Measurements from ENCODE around the gene SMIM28.

SMIM28 gene

GRCh38 chr6:138396709-138397108 is 19.0 kb downstream of the SMIM28 start:
- no peak for TF ChIP-seq CTCF (IDR thresholded peaks at IDR 0.05; ENCODE audit: low read depth, low read length, missing control alignments)
- DNase-seq (ENCODE audit: extremely low read depth, low read depth) = no peak
- H3K4me3 ChIP-seq (replicated peaks; ENCODE audit: low read depth, low read length) = no peak overlapping the region

DNA sequence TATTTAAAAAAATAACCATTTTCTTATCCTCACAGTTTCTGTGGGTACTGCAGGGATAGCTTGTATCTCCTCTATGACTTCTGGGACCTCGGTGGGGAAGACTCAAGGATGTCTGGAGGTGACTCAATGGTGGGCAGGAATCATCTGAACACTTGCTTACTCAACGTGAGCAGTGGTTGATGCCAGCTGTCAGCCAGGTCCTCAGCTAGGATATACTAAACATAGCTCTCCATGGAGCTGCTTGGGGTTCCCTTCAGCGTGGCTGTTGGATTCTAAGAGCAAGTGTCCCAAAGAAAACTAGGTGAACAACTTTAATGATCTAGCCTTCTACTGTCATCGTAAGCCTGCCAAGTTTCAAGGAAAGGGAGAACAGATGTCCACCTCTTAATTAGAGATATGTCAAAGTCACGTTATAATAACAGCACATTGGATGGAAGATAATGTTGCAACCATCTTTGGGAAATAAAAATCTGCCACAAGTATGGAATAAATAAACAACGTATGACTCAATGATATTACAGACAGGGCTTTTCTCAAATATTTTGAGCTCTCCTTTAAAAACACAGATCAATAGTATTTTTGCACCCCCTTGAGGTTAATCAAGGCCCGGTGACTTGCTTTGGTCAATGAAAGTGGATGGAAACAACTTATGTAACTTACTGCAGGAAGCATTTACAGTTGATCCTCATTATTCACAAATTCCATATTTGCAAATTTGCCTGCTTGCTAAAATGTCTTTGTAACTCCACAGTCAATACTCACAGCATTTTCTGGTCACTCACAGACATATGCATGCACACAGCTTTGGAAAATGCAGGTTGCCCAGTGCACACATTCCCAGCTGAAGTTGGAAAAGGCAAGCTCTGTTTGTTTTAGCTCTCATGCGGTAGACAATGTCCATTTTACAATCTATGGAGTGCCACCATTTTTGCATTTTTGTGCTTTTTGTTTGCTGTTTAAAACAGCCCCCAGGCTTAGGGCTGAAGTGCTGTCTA is 19.7 kb downstream of the SMIM28 start:
- no peak overlapping the region for H3K4me3 ChIP-seq (replicated peaks; ENCODE audit: low read depth, low read length)
- DNase-seq (ENCODE audit: extremely low read depth, low read depth) = no peak
- no peak for TF ChIP-seq CTCF (IDR thresholded peaks at IDR 0.05; ENCODE audit: low read depth, low read length, missing control alignments)

- no peak for TF ChIP-seq CTCF (IDR thresholded peaks at IDR 0.05; ENCODE audit: low read depth, low read length, missing control alignments)
- H3K4me3 ChIP-seq (replicated peaks; ENCODE audit: low read depth, low read length) = no peak overlapping the region
- no peak for DNase-seq (ENCODE audit: extremely low read depth, low read depth)
These were observed 22.6 kb downstream of the SMIM28 start for GRCh38 chr6:138400326-138400725.

- no peak for TF ChIP-seq CTCF (IDR thresholded peaks at IDR 0.05; ENCODE audit: low read depth, low read length, missing control alignments)
- DNase-seq (ENCODE audit: extremely low read depth, low read depth) = no peak
- no peak overlapping the region for H3K4me3 ChIP-seq (replicated peaks; ENCODE audit: low read depth, low read length)
These were observed 24.5 kb downstream of the SMIM28 start for GRCh38 chr6:138401960-138402837.

GRCh38 chr6:138402838-138403187 is 25.1 kb downstream of the SMIM28 start:
- peak overlapping the region; percentile 75 for H3K4me3 ChIP-seq (replicated peaks; ENCODE audit: low read depth, low read length)
- TF ChIP-seq CTCF (IDR thresholded peaks at IDR 0.05; ENCODE audit: low read depth, low read length, missing control alignments) = no peak
- no peak for DNase-seq (ENCODE audit: extremely low read depth, low read depth)

DNA sequence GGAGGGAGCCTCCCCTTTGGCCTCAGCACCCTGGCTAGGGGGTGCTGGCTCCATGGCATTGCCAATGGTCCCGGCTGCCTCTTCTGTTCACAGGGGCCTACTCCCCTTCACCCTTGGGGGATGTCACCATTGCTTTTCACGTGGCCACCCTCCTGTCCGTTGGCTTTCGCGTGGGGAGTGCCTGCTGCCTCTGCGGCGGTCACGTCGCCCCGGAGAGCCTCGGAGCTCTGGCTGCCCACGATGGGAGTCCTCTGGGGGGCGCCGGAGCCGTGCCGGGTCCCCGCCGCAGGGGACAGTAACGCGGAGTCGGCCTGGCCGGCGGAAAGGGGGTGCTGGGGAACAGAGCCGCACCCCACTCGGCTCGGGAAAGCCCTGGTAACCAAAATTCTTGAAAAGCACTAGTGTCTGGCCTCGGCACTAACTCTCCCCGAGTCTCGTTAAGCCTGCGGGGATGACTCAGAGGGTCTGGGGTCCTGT is 25.7 kb downstream of the SMIM28 start:
- peak; percentile 12 for TF ChIP-seq CTCF (IDR thresholded peaks at IDR 0.05; ENCODE audit: low read depth, low read length, missing control alignments)
- no peak for DNase-seq (ENCODE audit: extremely low read depth, low read depth)
- H3K4me3 ChIP-seq (replicated peaks; ENCODE audit: low read depth, low read length) = peak overlapping the region; percentile 75
